ENCODE data around the gene FMN1. TPM values are rescaled to one million over a fixed set of nuclear protein-coding genes. Genes with fewer than 3 reads are reported as not detected.

The FMN1 gene
- total and polyA plus RNA-seq, 2 of the 13 experiments (the other 11 are each of a cell fraction or from before 2014, with no cell fraction given) = 0.20 to 0.60 TPM

GRCh38 chr15:32721596-32721995, 472.9 kb downstream of the FMN1 start:
- Histone ChIP-seq H3K4me1 (ENCODE audit: insufficient read depth, low read length) (peaks cover 21% of the 10 kb centered on the region), H3K4me3 (replicated peaks in 1 of 3; ENCODE audit: insufficient read depth in 1 of 3, low read depth in 2 of 3, low read length in 3 of 3) (no peak overlapping the region), H3K9ac (ENCODE audit: insufficient read depth, low read depth, low read length) (no peak overlapping the region), H4K20me1 (ENCODE audit: insufficient read depth, low read length) (no peaks in the 10 kb centered on the region), H3K9me3 (ENCODE audit: low read length) (no peaks in the 10 kb centered on the region), H3K27ac (ENCODE audit: extremely low read length, insufficient read depth, low read length) (no peak overlapping the region), H3K27me3 (ENCODE audit: control insufficient read depth in 1 of 2, insufficient read depth in 2 of 2, low read length in 2 of 2) (peaks cover 12 to 45% of the 10 kb centered on the region in 2 experiments), H3K36me3 (replicated peaks in 1 of 2; ENCODE audit: control insufficient read depth in 1 of 2, insufficient read depth in 2 of 2, low read length in 2 of 2) (no peaks in the 10 kb centered on the region), H3K79me2 (ENCODE audit: insufficient read depth, low read length) (no peaks in the 10 kb centered on the region), H2AFZ (ENCODE audit: low read length) (no peak overlapping the region), H3K4me2 (ENCODE audit: low read depth, low read length) (no peak overlapping the region)
- FAIRE-seq = no peak
- ATAC-seq = no peak
- no peak for DNase-seq (ENCODE audit: low spot score)
- intact Hi-C loops (cut with micrococcal nuclease; ENCODE audit: unreplicated experiment) = no loop called here
- BruUV-seq (replicated peaks) = no TSS peak
- ChIA-PET CTCF (ENCODE audit: low intra/inter-chr PET ratio, low total read pairs) (no interaction called here), POLR2A (no interaction called here)
- in situ Hi-C loops (cut with HindIII; ENCODE audit: extremely low pct_ligation_motif_present, low pct_unique_long_range_greater_than_20kb) = no loop called here
- WGBS (ENCODE audit: low lambda C conversion rate) = 55% methylated on average over 6 of the region's 6 CpGs
- no peak for TF ChIP-seq ZNF775 (CRISPR knock-in tag; IDR thresholded peaks at IDR 0.05; ENCODE audit: borderline replicate concordance)
- no peak for TF ChIP-seq ZBTB40 (IDR thresholded peaks at IDR 0.05)
- no peak for TF ChIP-seq ZBTB40 (CRISPR knock-in tag; IDR thresholded peaks at IDR 0.05)
- no peak for TF ChIP-seq POGZ (CRISPR knock-in tag; IDR thresholded peaks at IDR 0.05)
- no peak for TF ChIP-seq ATF3 (CRISPR knock-in tag; IDR thresholded peaks at IDR 0.05)
- no peak for TF ChIP-seq NFYB (CRISPR knock-in tag; IDR thresholded peaks at IDR 0.05)
- TF ChIP-seq SIN3B (IDR thresholded peaks at IDR 0.05; ENCODE audit: low read length) = no peak
- no peak for TF ChIP-seq ZNF234 (CRISPR knock-in tag; conservative IDR thresholded peaks at IDR 0.05)
- no peak for TF ChIP-seq ZEB1 (IDR thresholded peaks at IDR 0.05; ENCODE audit: insufficient replicate concordance, low read depth)
- TF ChIP-seq E2F1 (CRISPR knock-in tag; IDR thresholded peaks at IDR 0.05) = no peak
- no peak for TF ChIP-seq EHMT2 (IDR thresholded peaks at IDR 0.05; ENCODE audit: borderline replicate concordance, low read depth, low read length)
- no peak for TF ChIP-seq SUZ12 (IDR thresholded peaks at IDR 0.05; ENCODE audit: low read depth, low read length)
- no peak for TF ChIP-seq JDP2 (CRISPR knock-in tag; IDR thresholded peaks at IDR 0.05; ENCODE audit: borderline replicate concordance)
- no peak for TF ChIP-seq ZGPAT (CRISPR knock-in tag; IDR thresholded peaks at IDR 0.05)
- no peak for TF ChIP-seq ZNF441 (CRISPR knock-in tag; IDR thresholded peaks at IDR 0.05; ENCODE audit: borderline replicate concordance)

Data from HepG2 (cell line).